Heart right ventricle (tissue), 16 donors: Measurements from ENCODE around the gene SMCO2. TPM values are rescaled to one million over a fixed set of nuclear protein-coding genes. Genes with fewer than 3 reads are reported as not detected.

ENCODE experiments used
- ATAC-seq, 8 donors: fragments of 200-7000 bp; cut with Tn5 transposase; one replicate each; pipeline ENCODE4 v1.9.1; 2020; ENCODE audit warnings: mild to moderate bottlenecking in 8 of 8, moderate library complexity in 8 of 8, moderate number of reproducible peaks in 1 of 8
- DNase-seq, 2 donors: peaks; one replicate each; pipeline ENCODE4 v3.0.0-alpha.2; 2020
- H3K27ac ChIP-seq, 10 donors: fragments of 200-600 bp; sonication (generic) in 2 of 10; one replicate each; pipeline versions ENCODE4 v1.5.0 to v1.8.0; 2020 to 2022; ENCODE audit warnings: mild to moderate bottlenecking in 3 of 10
- H3K27me3 ChIP-seq, 7 donors: fragments of 200-600 bp; one replicate each; pipeline ENCODE4 v1.8.0; 2021 to 2022; ENCODE audit warnings: mild to moderate bottlenecking in 2 of 7
- H3K36me3 ChIP-seq, 9 donors: fragments of 200-600 bp; sonication (generic) in 1 of 9; one replicate each; pipeline versions ENCODE4 v1.5.0 to v1.8.0; 2020 to 2022; ENCODE audit warnings: mild to moderate bottlenecking in 2 of 9
- H3K4me1 ChIP-seq, 9 donors: fragments of 200-600 bp; sonication (generic) in 1 of 9; one replicate each; pipeline versions ENCODE4 v1.5.0 to v1.8.0; 2020 to 2022; ENCODE audit warnings: mild to moderate bottlenecking in 4 of 9
- H3K4me3 ChIP-seq, 10 donors: fragments of 200-600 bp; sonication (generic) in 2 of 10; one replicate each; pipeline versions ENCODE4 v1.5.0 to v1.8.0; 2020 to 2022; ENCODE audit warnings: mild to moderate bottlenecking in 7 of 10, moderate library complexity in 2 of 10
- H3K9me3 ChIP-seq, 11 donors: fragments of 200-600 bp in 10 of 11; sonication (generic) in 2 of 11; one replicate each; pipeline versions ENCODE4 v1.5.0 to v1.8.0; 2013 to 2022; ENCODE audit warnings: mild to moderate bottlenecking in 2 of 11, control low read depth in 1 of 11, moderate library complexity in 1 of 11
- CTCF ChIP-seq, 9 donors: fragments of 200-600 bp; sonication (generic) in 2 of 9; IDR thresholded peaks; one replicate each; pipeline versions ENCODE4 v1.5.0 to v1.8.0; 2021 to 2022; ENCODE audit warnings: antibody characterized with exemption in 9 of 9, mild to moderate bottlenecking in 5 of 9, moderate library complexity in 1 of 9
- WGBS, 2 donors: extraction: QIAGEN DNeasy Blood & Tissue Kit; methylation state at CpG; one replicate each; pipeline ENCODE4 v1.1.7; 2013; ENCODE audit warnings: inconsistent platforms in 1 of 2; 5-methylcytosine and 5-hydroxymethylcytosine counted together
- intact Hi-C, 10 donors: fragments of 100-400 bp; cut with DNase I; formaldehyde crosslinking; loops; one replicate each; pipeline versions ENCODE4 v1.11.1 to v1.14.2; 2022
- polyA plus RNA-seq, 2 donors: library from polyadenylated mRNA; stranded (reverse); fragments of 200-250 nt; gene quantifications; one replicate each; pipeline ENCODE4 v1.2.3, GENCODE V29; 2013
- total RNA-seq, 10 donors: library from RNA; stranded (reverse); fragmentation: NEBNext Ultra II Directional in 3 of 10; extraction: Animal tissue kit (Norgen Biotek cat#: 25700) in 3 of 10; gene quantifications; one replicate each; pipeline versions ENCODE4 v1.2.1 to v1.2.4, GENCODE V29; 2021 to 2023
- donor health status: Arrhythmogenic right ventricular cardiomyopathy.
- donor health status: ischemic (EF 13 %, LVEDD 7.1; RV severe dilation, severe dysfunction).
- donor health status: healthy with polysubstance abuse.
- donor health status: DM: no; HTN: yes; CAD: no.
- donor health status: DM: no; HTN: no; CAD: no.
- donor health status: ischemic (EF 25% LVEDD 6.9; RV normal size, moderate dysfunction).
- donor health status: ischemic (EF 25% LVEDD 5.7; RV mildly dilated, moderate dysfunction).
- donor health status: healthy.
- donor health status: DM: yes; HTN: yes; CAD: no.
- donor health status: Ischemic cardiomyopathy.
- donor health status: ischemic (EF 35%, LVEDD 5.7; RV mildly dilated, moderate dysfunction).
- donor health status: nonischemic (EF 11% LVEDD 7.7; RV severe dilation, severe dysfunction).
- donor health status: DM: yes; HTN: yes; CAD: no.
- donor health status: PGD.
- donor health status: ischemic (EF 29% LVEDD 5.4; RV normal size, mild dysfunction).
- donor health status: nonischemic (EF 23%, LVEDD 6.1; RV moderate dilation, normal function).

SMCO2 gene
- total and polyA plus RNA-seq, 12 donors: 0.04 to 1.3 (median 0.48) TPM; not detected in 8

DNA sequence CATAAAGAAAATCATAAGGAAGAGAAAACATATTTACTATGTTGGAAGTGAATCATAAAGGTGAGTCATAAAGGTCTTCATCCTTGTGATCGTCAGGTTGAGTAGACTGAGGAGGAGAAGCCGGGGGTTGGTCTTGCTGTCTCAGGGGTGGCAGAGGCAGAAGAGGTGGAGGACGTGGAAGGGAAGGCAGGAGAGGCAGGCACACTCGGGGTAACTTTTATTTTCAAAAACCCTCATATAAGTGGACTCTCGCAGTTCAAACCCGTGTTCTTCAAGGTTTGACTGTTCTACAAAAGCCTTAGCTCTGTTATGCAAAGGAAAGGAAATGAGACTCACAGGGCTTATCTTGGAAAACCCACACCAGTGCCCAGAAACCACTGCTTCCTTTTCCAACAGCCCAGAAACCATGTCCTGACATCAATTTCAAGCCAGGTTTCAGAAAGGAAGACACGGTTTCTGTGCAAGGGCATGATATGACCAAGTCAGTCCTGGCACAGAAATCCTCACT is 14.0 kb downstream of the SMCO2 start:
- WGBS, 2 donors: 58 to 67% methylated on average over 7 of the region's 7 CpGs

GRCh38 chr12:27462151-27462694 is 15.7 kb downstream of the SMCO2 start:
- DNase-seq (peak in 1 of 2 donors; percentile 26), ATAC-seq (peak in 3 of 8 donors; percentile 28 to 41 (median 39))
- Histone ChIP-seq H3K36me3 (no peaks in the 10 kb centered on the region), H3K9me3 (no peaks in the 10 kb centered on the region), H3K4me1 (peaks cover 0 to 36% (median 7%) of the 10 kb centered on the region in 9 donors), H3K27me3 (no peaks in the 10 kb centered on the region), H3K4me3 (no peak overlapping the region), H3K27ac (peak overlapping the region in 8 of 10 donors; percentile 22 to 69 (median 40))
- TF ChIP-seq CTCF (IDR thresholded peaks at IDR 0.05): no peak
- intact Hi-C loops: no loop called here
- 23 to 47% methylated on average over 9 of the region's 9 CpGs for WGBS, 2 donors

More for the DNA sequence above, 14.0 kb downstream of the SMCO2 start:
- Histone ChIP-seq H3K4me1 (peaks cover 0 to 36% (median 7%) of the 10 kb centered on the region in 9 donors), H3K36me3 (no peaks in the 10 kb centered on the region), H3K9me3 (no peaks in the 10 kb centered on the region), H3K27ac (peak overlapping the region in 1 of 10 donors; percentile 27), H3K4me3 (no peak overlapping the region), H3K27me3 (no peaks in the 10 kb centered on the region)
- TF ChIP-seq CTCF (IDR thresholded peaks at IDR 0.05): no peak
- no peak for ATAC-seq
- intact Hi-C loops: no loop called here
- no peak for DNase-seq

DNA sequence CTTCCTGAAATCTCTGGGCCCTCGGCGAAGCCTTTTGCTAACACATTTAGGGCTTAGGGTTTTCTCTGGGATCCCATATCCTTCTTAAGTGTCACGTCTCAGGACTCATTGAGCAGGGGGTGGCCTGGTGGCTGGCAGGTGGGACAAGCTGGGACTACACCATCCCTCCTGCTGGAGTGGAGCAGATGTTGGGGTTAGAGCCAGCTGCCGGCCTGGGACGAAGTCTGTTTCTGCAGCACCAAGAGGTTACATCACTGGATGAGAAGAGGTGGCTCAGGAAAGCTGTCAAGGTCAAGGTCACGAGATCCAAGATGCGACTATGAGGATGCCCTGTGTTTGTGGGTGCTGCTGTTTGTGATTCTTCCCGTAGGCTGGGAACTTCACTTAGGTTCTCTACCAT is 16.3 kb downstream of the SMCO2 start:
- H3K27ac ChIP-seq: peak overlapping the region in 8 of 10 donors; percentile 23 to 69 (median 40)
- H3K4me1 ChIP-seq: peaks cover 0 to 36% (median 7%) of the 10 kb centered on the region in 9 donors
- DNase-seq (peak in 1 of 2 donors; percentile 16), ATAC-seq (peak in 6 of 8 donors; percentile 21 to 65 (median 52))
- intact Hi-C loops: no loop called here
- 71 to 74% methylated on average over 8 of the region's 8 CpGs for WGBS, 2 donors
- no peak for TF ChIP-seq CTCF (IDR thresholded peaks at IDR 0.05)
- H3K4me3 ChIP-seq: no peak overlapping the region
- H3K36me3 ChIP-seq: no peaks in the 10 kb centered on the region
- no peaks in the 10 kb centered on the region for H3K9me3 ChIP-seq
- H3K27me3 ChIP-seq: no peaks in the 10 kb centered on the region

GRCh38 chr12:27463511-27464219 is 17.1 kb downstream of the SMCO2 start:
- DNase-seq (no peak), ATAC-seq (peak; percentile 15 to 62 (median 46))
- H3K27me3 ChIP-seq: no peaks in the 10 kb centered on the region
- H3K4me1 ChIP-seq: peaks cover 0 to 36% (median 7%) of the 10 kb centered on the region in 9 donors
- no peak overlapping the region for H3K4me3 ChIP-seq
- no peaks in the 10 kb centered on the region for H3K9me3 ChIP-seq
- no peak for TF ChIP-seq CTCF (IDR thresholded peaks at IDR 0.05)
- peak overlapping the region in 7 of 10 donors; percentile 18 to 69 (median 41) for H3K27ac ChIP-seq
- 73 to 76% methylated on average over 11 of the region's 11 CpGs for WGBS, 2 donors
- no peaks in the 10 kb centered on the region for H3K36me3 ChIP-seq
- intact Hi-C loops: no loop called here
